Endothelial cell of umbilical vein (primary cell): ENCODE results near the gene CORO7. TPM values are rescaled to one million over a fixed set of nuclear protein-coding genes. Genes with fewer than 3 reads are reported as not detected.

Source experiments
- BruUV-seq: library from RNA; stranded (reverse); fragments of 400-500 nt; replicated peaks from 2 replicates; lab custom pipeline; 2021; lab: Mats Ljungman, UMichigan
- CTCF ChIA-PET: fragments of 300-600, 350-600 bp; sonication (Branson Sonifier 250); formaldehyde crosslinking; loops from one replicate; lab custom pipeline; 2021; ENCODE audit warnings: antibody characterized with exemption, inconsistent platforms; lab: Charles Lee
- POLR2A ChIA-PET: fragments of 300-600, 350-600 bp; sonication (Branson Sonifier 250); formaldehyde crosslinking; loops from one replicate; lab custom pipeline; 2021; ENCODE audit warnings: antibody characterized with exemption, inconsistent platforms; lab: Charles Lee
- DNase-seq: peaks from one replicate; pipeline ENCODE4 v3.0.0-alpha.2; 2011; ENCODE audit warnings: low read depth, low spot score
- FAIRE-seq: peaks from 2 replicates; lab custom pipeline; 2011; peaks lifted over from hg19 to GRCh38; lab: Jason Lieb, UNC
- H2AFZ ChIP-seq: 2 replicates; pipeline ENCODE4 v1.6.0; 2012; ENCODE audit warnings: low read depth, low read length, control low read depth, inconsistent platforms
- H3K27ac ChIP-seq: 2 replicates; pipeline ENCODE4 v1.5.1; 2011; ENCODE audit warnings: low read depth, mild to moderate bottlenecking, control low read depth, low read length, moderate library complexity; ENCODE audit not compliant: insufficient read depth
- H3K27me3 ChIP-seq, 2 experiments: 2 replicates each; pipeline versions ENCODE4 v1.6.0 to v1.6.1; 2011; ENCODE audit warnings: low read length in 2 of 2, mixed read lengths in 1 of 2; ENCODE audit not compliant: control insufficient read depth in 2 of 2, insufficient read depth in 2 of 2
- H3K36me3 ChIP-seq, 2 experiments: 2 replicates in 1 of 2; 3 replicates in 1 of 2; pipeline ENCODE4 v1.5.1; 2011; ENCODE audit warnings: low read length in 2 of 2, mild to moderate bottlenecking in 1 of 2, moderate library complexity in 1 of 2; ENCODE audit not compliant: control insufficient read depth in 2 of 2, insufficient read depth in 2 of 2; ENCODE audit errors: extremely low read depth in 1 of 2
- H3K4me1 ChIP-seq: 3 replicates; pipeline ENCODE4 v1.5.1; 2011; ENCODE audit warnings: mild to moderate bottlenecking, low read length; ENCODE audit not compliant: control insufficient read depth, insufficient read depth; ENCODE audit errors: extremely low read depth
- H3K4me2 ChIP-seq: 2 replicates; pipeline ENCODE4 v1.6.1; 2011; ENCODE audit warnings: low read length, control low read depth, mixed read lengths; ENCODE audit not compliant: insufficient read depth
- H3K4me3 ChIP-seq, 3 experiments: fragments of 200-600 bp in 1 of 3; sonication (generic), shearing (Covaris generic) in 1 of 3; replicated peaks in 1 of 3; 2 replicates each; pipeline ENCODE4 v1.5.1; 2011 to 2016; ENCODE audit warnings: control low read depth in 3 of 3, low read length in 3 of 3, mild to moderate bottlenecking in 2 of 3, inconsistent platforms in 1 of 3, low read depth in 1 of 3, moderate library complexity in 1 of 3; ENCODE audit not compliant: insufficient read depth in 1 of 3
- H3K79me2 ChIP-seq: 2 replicates; pipeline ENCODE4 v1.6.0; 2012; ENCODE audit warnings: low read length, inconsistent platforms; ENCODE audit not compliant: control insufficient read depth, insufficient read depth
- H3K9ac ChIP-seq: replicated peaks from 2 replicates; pipeline ENCODE3; 2011; ENCODE audit warnings: low read length, control low read depth; ENCODE audit not compliant: insufficient read depth; ENCODE audit errors: extremely low read depth
- H3K9me1 ChIP-seq: replicated peaks from 3 replicates; pipeline ENCODE4 v1.6.0; 2011; ENCODE audit warnings: mild to moderate bottlenecking, low read length; ENCODE audit not compliant: control insufficient read depth, insufficient read depth; ENCODE audit errors: extremely low read depth
- H3K9me3 ChIP-seq: replicated peaks from 2 replicates; pipeline ENCODE4 v1.5.1; 2012; ENCODE audit warnings: low read length, inconsistent platforms; ENCODE audit not compliant: control insufficient read depth, insufficient read depth
- H4K20me1 ChIP-seq: replicated peaks from 2 replicates; pipeline ENCODE3; 2011; ENCODE audit warnings: mild to moderate bottlenecking, low read length; ENCODE audit not compliant: control insufficient read depth, insufficient read depth; ENCODE audit errors: extremely low read depth
- CTCF ChIP-seq, 2 donors: IDR thresholded peaks; 1 replicate in 1 of 2; 2 replicates in 1 of 2; pipeline ENCODE4 v1.5.1; 2011; ENCODE audit warnings: low read length in 2 of 2, mild to moderate bottlenecking in 2 of 2, moderate library complexity in 2 of 2, control low read depth in 1 of 2, inconsistent platforms in 1 of 2, low read depth in 1 of 2; ENCODE audit not compliant: insufficient read depth in 1 of 2; ENCODE audit errors: extremely low read depth in 1 of 2
- EZH2 ChIP-seq: IDR thresholded peaks from 2 replicates; pipeline ENCODE4 v1.6.1; 2012; ENCODE audit warnings: borderline replicate concordance, low read depth, mild to moderate bottlenecking, moderate library complexity, low read length, inconsistent platforms; ENCODE audit not compliant: severe bottlenecking
- FOS ChIP-seq: IDR thresholded peaks from 2 replicates; pipeline ENCODE4 v1.6.1; 2011; ENCODE audit warnings: mild to moderate bottlenecking, low read length, moderate library complexity, borderline replicate concordance; ENCODE audit not compliant: insufficient read depth
- GATA2 ChIP-seq: IDR thresholded peaks from 2 replicates; pipeline ENCODE4 v1.7.0; 2011; ENCODE audit warnings: low read depth, mild to moderate bottlenecking, moderate library complexity, mixed read lengths, low read length; ENCODE audit not compliant: insufficient read length, insufficient read depth
- MAX ChIP-seq: IDR thresholded peaks from 2 replicates; pipeline ENCODE4 v1.6.1; 2011; ENCODE audit not compliant: insufficient read depth, insufficient read length
- MYC ChIP-seq: IDR thresholded peaks from one replicate; pipeline ENCODE4 v1.6.1; 2011; ENCODE audit warnings: mild to moderate bottlenecking, low read depth, low read length
- POLR2A ChIP-seq: IDR thresholded peaks from 2 replicates; pipeline ENCODE4 v1.6.1; 2012; ENCODE audit warnings: low read depth, mild to moderate bottlenecking, control low read depth, low read length
- POLR2AphosphoS5 ChIP-seq: IDR thresholded peaks from 2 replicates; pipeline ENCODE4 v1.6.1; 2012; ENCODE audit warnings: low read depth, mild to moderate bottlenecking, control low read depth, low read length, moderate library complexity; ENCODE audit not compliant: insufficient read depth
- dilution Hi-C: fragments of 300-500 bp; cut with MboI; formaldehyde crosslinking; loops from one replicate; pipeline ENCODE4 v1.15.0; 2019; ENCODE audit warnings: low sequenced_read_pairs; ENCODE audit not compliant: extremely low pct_ligation_motif_present
- intact Hi-C: fragments of 100-400 bp; cut with micrococcal nuclease; formaldehyde crosslinking; loops from one replicate; pipeline ENCODE4 v1.10.0; 2022
- polyA plus RNA-seq, 4 experiments: library from polyadenylated mRNA; depleted of rRNA in 3 of 4; stranded (reverse) in 3 of 4; unstranded in 1 of 4; fragments of >200 nt; gene quantifications; 2 replicates each; pipeline versions ENCODE4 v1.2.1 to v1.2.3, GENCODE V29; 2011 to 2012; ENCODE audit warnings: missing spikeins in 1 of 4
- total RNA-seq: library from RNA; stranded (reverse); gene quantifications from 2 replicates; pipeline ENCODE4 v1.2.3, GENCODE V29; 2021

Gene CORO7
- total and polyA plus RNA-seq, 2 donors (not counting 3 experiments of a cell fraction or from before 2014, with no cell fraction given): 42.5 to 72.3 TPM

GRCh38 chr16:4388271-4389021 lies 27.9 kb downstream of the CORO7 start:
- H3K27me3 ChIP-seq: no peaks in the 10 kb centered on the region
- no peak overlapping the region for H3K4me2 ChIP-seq
- dilution Hi-C loops: no loop called here
- H3K9me3 ChIP-seq: no peaks in the 10 kb centered on the region
- no peaks in the 10 kb centered on the region for H3K9me1 ChIP-seq
- BruUV-seq: no TSS peak
- H3K4me1 ChIP-seq: peaks cover 22% of the 10 kb centered on the region
- ChIA-PET CTCF (interaction anchor here (7.5 kb wide), 1 partner anchor 15 kb away, joined by 63 read pairs; no protein-coding TSS in a partner anchor), POLR2A (no interaction called here)
- no peak for FAIRE-seq
- TF ChIP-seq POLR2A (no peak), CTCF (IDR thresholded peaks at IDR 0.05; ENCODE audit: extremely low read depth in 1 of 2, insufficient read depth in 1 of 2, low read depth in 1 of 2, low read length in 2 of 2) (no peak), FOS (no peak), MYC (no peak), MAX (no peak), POLR2AphosphoS5 (no peak), EZH2 (no peak), GATA2 (no peak)
- no peak for DNase-seq
- intact Hi-C loops: no loop called here
- H3K9ac ChIP-seq: no peak overlapping the region
- H4K20me1 ChIP-seq: no peaks in the 10 kb centered on the region
- H3K36me3 ChIP-seq: peaks cover 0 to 18% of the 10 kb centered on the region in 2 experiments
- no peak overlapping the region for H3K4me3 ChIP-seq
- H3K79me2 ChIP-seq: no peaks in the 10 kb centered on the region
- H2AFZ ChIP-seq: no peak overlapping the region
- no peak overlapping the region for H3K27ac ChIP-seq
